GM12872 (cell line): ENCODE measurements around the gene TTC1.

Experiments
- TF ChIP-seq, protein P1 (sequence below): IDR thresholded peaks from 3 replicates; pipeline ENCODE4 v1.5.1; 2011; ENCODE audit warnings: low read depth, mild to moderate bottlenecking, low read length, moderate library complexity; ENCODE audit not compliant: insufficient read depth

TTC1 gene

DNA sequence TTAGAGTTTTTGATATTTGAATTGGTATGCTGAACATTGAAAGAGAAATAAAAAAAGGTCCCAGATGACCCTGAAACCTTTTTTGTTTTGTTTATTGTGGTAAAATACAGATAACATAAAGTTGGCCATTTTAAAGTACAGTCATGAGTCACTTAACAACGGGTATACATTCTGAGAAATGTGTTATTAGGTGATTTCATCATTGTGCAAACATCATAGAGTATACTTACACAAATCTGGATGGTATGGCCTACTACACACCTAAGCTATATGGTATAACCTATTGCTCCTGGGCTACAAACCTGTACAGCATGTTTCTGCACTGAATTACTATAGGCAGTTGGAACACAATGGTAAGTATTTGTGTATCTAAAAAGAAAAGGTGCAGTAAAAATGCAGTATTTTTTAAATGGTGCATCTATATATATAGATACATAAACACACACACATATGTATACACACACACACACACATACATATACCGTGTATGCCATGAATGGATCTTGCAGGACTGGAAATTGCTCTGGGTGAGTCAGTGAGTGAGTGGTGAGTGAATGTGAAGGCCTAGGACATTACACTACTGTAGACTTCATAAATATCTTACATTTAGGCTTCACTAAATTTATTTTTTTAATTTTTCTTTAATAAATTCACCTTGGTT, 31.0 kb downstream of the TTC1 start:
- TF ChIP-seq, protein P1, sequence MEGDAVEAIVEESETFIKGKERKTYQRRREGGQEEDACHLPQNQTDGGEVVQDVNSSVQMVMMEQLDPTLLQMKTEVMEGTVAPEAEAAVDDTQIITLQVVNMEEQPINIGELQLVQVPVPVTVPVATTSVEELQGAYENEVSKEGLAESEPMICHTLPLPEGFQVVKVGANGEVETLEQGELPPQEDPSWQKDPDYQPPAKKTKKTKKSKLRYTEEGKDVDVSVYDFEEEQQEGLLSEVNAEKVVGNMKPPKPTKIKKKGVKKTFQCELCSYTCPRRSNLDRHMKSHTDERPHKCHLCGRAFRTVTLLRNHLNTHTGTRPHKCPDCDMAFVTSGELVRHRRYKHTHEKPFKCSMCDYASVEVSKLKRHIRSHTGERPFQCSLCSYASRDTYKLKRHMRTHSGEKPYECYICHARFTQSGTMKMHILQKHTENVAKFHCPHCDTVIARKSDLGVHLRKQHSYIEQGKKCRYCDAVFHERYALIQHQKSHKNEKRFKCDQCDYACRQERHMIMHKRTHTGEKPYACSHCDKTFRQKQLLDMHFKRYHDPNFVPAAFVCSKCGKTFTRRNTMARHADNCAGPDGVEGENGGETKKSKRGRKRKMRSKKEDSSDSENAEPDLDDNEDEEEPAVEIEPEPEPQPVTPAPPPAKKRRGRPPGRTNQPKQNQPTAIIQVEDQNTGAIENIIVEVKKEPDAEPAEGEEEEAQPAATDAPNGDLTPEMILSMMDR: no peak

DNA sequence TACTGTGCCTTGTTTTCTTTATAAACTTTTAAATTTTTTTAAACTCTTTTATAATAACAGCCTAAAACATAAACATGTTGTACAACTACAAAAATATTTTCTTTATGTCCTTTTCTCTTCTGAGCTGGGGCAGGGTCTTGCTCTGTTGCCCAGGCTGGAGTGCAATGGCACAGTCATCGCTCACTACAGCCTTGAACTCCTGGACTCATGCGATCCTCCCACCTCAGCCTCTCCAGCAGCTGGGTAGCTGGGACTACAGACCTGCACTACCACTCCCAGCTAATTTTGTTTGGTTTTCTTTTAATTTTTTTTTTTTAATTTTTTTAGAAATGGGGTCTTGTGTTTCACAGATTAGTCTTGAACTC, 31.5 kb downstream of the TTC1 start:
- TF ChIP-seq, protein P1: no peak

DNA sequence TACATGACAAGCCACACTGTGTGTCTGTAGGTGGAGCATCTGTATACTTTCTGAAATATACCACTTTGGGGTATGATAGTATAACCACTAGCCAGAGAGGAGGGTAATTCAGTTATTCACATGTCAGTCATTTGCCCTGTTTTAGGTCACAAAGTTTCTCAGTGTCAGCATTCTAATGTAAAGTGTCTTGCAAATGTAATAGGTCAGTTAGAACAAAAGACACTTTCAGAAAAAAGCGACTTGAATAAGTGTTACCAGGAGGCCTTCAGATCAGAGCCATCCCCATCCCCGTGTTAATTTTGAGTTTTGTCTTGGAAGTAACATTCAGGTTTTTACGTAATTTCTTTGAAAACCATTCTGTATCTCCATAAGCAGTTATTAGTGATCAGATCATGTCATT, 33.7 kb downstream of the TTC1 start:
- TF ChIP-seq, protein P1: no peak

DNA sequence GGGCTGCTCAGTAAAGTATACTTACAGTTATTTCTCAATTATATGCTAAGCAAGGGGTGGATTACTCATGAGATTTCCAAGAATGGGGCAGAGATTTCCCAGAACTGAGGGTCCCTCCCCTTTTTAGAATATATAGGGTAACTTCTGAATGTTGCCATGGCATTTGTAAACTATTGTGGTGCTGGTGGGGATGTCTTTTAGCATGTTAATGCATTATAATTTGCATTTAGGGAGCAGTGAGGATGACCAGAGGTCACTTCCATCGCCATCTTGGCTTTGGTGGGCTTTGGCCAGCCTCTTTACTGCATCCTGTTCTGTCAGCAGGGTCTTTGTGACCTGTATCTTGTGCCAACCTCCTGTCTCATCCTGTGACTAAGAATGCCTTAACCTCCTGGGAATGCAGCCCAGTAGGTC, 35.5 kb downstream of the TTC1 start:
- TF ChIP-seq, protein P1: no peak

DNA sequence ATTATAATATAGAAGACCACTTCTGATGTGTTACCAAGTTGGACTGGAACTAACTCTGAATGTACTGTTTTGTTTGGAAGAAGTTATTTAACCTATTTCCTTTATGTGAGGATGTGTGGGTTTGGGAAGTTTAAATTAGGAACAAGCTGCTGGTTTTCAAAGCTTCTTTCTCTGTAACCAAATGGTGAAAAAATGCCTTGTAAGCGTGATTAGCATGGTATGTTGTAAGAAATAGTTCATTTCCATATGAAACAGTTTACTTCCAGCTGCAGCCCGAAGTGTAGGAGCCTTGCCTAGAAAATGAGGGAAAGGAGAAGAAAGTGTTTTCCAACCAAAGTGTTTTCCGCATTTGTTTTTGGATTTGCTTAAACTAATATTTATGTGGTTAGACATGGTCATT, 36.0 kb downstream of the TTC1 start:
- TF ChIP-seq, protein P1: no peak

DNA sequence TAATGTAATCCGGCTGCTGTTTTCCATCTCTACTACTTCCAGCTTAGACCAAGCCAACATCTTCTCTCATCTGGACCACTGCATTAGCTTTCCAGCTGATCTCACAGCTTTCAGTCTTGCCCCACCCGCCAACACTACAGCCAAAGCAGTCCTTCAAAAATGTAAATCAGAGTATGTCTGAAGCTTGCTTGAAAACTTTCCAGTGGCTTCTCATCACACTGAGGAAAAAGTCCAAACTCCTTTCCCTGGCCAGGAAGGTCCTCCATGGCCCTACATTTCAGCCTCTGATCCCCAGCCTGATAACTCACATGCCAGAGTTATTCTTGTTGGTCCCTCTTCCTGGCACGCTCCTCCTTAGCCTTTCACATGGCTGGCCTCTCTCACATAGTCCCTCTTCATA, 38.5 kb downstream of the TTC1 start:
- TF ChIP-seq, protein P1: no peak

DNA sequence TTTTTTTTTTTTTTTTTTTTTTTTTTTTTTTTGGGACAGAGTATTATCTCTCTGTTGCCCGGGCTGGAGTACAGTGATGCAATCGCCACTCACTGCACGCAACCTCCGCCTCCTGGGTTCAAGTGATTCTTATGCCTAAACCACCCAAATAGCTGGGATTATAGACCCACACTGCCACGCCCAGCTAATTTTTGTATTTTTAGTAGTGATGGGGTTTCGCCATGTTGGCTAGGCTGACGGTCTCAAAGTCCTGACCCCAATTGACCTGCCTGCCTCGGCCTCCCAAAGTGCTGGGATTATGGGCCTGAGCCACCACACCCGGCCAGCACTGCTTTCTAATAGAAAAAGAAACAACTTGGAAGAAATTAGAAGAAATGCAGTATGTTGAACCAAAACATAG, 39.2 kb downstream of the TTC1 start:
- TF ChIP-seq, protein P1: no peak
